ENCODE results near the gene FBF1.

FBF1 gene

DNA sequence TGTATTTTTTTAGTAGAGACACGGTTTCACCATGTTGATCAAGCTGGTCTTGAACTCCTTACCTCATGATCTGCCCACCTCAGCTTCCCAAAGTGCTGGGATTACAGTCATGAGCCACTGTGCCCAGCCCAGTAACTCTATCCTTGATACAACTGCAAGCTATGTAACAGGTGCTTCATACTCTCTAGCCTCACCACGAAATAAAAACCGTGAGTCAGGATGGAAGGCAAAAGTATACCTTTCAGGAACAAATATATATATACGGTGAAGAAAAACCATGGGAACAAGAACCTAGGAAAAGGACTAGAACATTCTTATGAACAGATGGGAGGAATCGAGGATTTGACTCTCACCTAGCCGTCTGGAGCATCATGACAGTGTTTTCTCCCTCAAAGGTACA, 9.6 kb upstream of the FBF1 start:
- DNase-seq (ENCODE audit: low read depth): no peak

DNA sequence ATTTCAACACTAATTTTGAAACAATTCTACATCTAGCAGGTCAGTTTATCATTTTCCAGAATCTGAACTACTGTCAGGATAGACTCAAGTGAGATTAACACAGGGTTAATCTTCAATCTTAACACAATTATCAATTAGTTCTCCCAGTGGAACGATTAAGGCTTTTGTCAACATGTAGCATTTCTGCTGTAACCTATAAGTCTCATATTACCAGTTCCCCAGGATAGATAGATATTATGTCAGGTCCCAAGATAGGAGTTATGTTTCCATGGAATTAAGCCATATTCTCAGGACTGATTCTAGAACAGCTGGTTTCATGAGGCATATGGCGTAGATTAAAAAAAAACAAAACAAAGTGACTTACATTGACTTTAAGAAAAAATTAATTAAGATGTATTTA, 4.4 kb upstream of the FBF1 start:
- DNase-seq (ENCODE audit: low read depth): no peak

DNA sequence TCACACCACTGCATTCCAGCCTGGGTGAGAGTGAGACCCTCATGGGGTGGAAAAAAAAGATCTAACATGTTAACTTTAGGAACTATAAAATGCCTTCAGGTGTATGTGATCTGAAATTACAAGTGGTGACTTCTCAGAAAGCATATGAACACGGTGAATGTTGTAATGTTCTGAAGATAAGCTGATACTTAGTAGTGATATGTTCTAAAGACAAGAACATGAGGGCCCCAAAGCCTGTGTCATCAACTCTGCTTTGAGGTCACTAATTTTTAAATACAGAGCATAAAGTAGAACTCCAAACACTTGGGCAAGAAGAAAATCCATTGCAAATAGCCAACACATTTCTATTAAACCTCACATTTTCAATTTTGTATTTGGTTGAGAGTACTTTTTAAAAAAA, 2.6 kb upstream of the FBF1 start:
- no peak for DNase-seq (ENCODE audit: low read depth)

DNA sequence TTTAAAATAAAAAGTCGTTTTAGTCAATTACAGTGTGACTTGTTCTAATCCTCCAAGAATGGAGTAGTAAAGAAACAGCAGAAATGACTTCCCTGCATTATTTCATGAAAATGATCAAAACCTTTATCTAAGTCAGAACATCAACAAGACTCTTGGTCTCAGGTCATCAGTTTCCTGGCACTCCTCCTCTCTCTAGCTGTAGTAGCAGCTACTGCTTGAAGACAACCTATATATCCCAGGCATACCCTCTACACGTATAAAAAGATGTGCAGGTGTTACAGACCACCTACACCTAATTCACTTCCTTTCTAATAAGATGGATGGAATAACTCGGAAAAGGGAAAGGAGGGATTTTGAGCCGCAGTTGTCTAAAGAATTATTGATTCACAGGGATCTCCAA, 1.6 kb upstream of the FBF1 start:
- DNase-seq (ENCODE audit: low read depth): no peak

- no peak for DNase-seq (ENCODE audit: low read depth)
Measured at GRCh38 chr17:75941442-75941819, 589 bp upstream of the FBF1 start.

DNA sequence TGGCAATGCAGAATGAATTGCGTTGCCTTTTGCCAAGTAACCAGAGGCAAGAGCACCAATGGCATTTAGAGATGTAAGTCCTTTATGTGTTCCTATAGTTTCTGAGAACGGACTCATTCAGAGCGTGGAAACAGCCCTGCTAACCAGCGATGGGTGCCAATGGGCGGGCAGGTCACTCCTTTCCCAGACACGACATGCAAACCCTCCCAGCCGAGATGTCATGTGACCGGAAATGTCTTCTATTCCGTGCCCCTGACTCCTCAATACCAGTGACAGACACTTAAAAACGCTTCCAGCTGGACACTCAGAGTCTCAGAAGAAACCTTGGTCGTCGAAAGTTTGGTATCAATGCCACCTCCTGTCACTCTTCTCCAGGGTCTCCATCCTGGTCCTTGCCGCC, 3.2 kb downstream of the FBF1 start:
- no peak for DNase-seq (ENCODE audit: low read depth)

GRCh38 chr17:75933808-75934207, 7.0 kb downstream of the FBF1 start:
- no peak for DNase-seq (ENCODE audit: low read depth)

DNA sequence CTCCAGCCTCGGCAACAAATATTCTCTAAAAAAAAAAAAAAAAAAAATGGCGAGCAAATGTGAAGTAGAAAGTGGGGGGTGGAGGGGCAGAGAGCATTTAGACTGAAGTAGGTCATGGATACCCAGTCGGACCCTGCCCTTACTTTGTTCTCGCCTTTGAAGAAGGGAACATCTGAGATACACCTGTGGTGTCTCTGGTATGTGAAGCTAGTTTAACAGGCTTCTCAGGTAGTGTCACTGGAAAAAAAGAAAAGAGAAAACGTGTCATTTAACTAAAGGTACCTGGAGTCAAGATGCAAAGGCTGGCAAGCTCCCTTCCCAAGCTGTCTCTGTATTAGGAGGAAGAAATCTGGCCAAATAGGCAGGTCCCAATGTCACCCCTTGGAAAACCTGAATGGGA, 8.0 kb downstream of the FBF1 start:
- no peak for DNase-seq (ENCODE audit: low read depth)

GRCh38 chr17:75931062-75931461, 9.8 kb downstream of the FBF1 start:
- no peak for DNase-seq (ENCODE audit: low read depth)

DNA sequence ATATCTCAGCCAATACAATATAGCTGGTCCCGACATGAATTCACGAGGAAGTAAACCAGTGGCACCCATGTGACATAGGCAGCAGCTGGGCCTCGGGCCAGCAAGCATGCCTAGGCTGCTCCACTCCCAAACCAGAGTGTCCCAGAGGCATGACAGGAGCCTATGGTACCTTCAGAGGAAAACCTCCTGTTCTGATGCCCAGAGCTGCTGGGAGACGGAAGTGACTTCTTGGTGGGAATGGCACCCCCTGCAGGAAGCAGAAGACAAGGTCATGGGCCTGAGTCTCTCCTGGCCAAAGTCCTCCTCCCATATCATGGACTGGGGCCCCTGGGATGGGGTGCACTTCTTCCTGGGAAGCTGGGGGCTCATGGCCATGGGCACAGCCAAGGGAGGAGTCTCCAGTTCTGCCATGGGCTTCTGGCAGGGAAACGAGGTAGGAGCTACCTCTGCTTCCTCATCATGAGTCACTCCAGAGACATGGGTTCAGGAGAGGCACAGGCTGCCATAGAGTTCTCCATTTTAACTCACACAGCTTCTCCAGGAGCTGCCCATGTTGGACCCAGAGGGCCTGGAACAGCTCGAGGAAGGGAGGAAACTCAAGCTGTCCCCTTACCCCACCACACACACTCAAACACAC, 13.4 kb downstream of the FBF1 start:
- no peak for DNase-seq (ENCODE audit: low read depth)

GRCh38 chr17:75926456-75926855, 14.4 kb downstream of the FBF1 start:
- DNase-seq (ENCODE audit: low read depth): no peak

GRCh38 chr17:75925912-75926311, 14.9 kb downstream of the FBF1 start:
- no peak for DNase-seq (ENCODE audit: low read depth)

DNA sequence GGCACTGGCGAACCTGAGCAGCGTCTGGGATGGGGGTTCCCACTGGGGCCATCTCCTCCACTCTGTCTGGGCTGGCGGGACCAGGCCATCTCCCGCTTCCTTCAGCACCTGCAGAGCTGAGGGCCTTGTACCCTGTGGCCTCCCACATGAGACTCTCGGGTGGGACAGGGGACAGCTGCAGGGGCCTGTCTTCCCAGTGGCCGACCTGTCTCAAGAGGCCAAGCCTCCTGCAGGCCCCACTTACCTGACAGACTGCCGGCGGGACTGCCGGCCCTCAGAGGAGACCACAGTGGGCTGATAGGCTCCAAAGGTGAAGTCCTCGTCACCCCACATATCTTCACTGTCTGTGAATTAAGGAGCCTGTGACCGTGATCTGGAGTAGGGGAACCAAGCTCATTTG, 15.7 kb downstream of the FBF1 start:
- DNase-seq (ENCODE audit: low read depth): no peak

DNA sequence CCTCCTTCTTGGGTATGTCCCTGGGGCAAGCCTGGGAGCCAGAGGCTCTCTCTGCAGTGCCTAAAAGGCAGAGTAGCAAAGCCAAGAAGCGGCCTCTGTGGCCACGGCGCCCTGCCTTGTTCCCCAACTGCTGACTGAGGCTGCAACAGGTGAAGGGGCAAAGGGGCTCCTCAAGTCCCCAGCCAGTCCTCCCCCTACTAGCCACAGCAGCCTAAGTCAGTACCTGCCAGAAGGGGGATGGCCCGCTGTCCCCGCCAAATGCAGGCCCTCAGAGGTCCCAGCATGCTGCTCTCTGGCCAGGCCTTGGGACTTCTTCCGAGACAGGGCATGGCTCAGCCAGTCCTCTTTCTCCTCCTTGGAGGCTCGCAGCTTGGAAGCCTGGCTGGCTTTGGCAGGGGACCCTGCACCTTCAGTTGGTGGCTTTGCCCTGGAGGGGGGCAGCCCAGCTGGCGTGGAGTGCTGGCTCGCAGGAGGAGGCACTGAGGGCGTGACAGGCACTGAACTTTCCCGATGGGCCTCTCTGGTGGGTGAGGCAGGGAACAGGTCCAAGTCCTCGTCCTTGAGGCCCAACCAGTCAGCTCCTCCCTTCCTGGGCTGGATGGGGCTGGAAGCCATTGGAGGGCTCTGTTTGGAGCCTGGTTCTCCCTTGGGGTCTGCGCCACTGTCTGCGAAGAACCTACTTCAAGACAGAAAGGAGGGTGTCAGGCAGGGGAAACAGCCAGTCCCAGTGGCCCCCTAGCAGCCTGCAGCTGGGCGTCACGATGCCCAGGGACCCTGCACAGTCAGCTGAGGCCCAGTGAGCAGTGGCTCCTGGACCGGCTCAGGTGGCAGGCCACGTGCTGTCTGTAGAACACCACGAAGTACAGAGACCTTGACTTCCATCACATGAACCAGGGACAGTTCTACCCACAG, 17.6 kb downstream of the FBF1 start:
- DNase-seq (ENCODE audit: low read depth): no peak

- no peak for DNase-seq (ENCODE audit: low read depth)
Measured at GRCh38 chr17:75922173-75922961, 18.5 kb downstream of the FBF1 start.

- DNase-seq (ENCODE audit: low read depth): no peak
Measured at GRCh38 chr17:75921596-75921995, 19.2 kb downstream of the FBF1 start.

- DNase-seq (ENCODE audit: low read depth): no peak
Measured at GRCh38 chr17:75920045-75920560, 20.7 kb downstream of the FBF1 start.

DNA sequence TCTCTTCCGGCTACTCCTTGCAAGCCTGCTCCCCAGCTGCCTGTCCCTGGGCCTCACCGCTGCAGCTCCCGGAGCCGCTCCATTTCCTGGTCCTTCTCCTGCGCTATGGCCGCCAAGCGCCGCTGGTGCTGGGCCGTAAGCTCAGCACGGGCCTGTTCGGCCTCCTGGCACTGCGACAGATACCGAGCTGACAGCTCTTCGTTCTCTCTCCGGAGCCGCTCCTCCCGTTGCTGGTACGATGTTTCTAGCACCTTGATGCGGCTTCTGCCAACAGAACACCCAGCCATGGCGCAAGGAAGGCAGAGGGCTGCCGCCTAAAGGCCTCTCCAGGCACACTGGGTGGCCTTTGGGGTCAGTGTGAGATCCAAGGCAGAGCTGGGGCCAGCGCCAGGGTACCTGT, 21.2 kb downstream of the FBF1 start:
- no peak for DNase-seq (ENCODE audit: low read depth)

DNA sequence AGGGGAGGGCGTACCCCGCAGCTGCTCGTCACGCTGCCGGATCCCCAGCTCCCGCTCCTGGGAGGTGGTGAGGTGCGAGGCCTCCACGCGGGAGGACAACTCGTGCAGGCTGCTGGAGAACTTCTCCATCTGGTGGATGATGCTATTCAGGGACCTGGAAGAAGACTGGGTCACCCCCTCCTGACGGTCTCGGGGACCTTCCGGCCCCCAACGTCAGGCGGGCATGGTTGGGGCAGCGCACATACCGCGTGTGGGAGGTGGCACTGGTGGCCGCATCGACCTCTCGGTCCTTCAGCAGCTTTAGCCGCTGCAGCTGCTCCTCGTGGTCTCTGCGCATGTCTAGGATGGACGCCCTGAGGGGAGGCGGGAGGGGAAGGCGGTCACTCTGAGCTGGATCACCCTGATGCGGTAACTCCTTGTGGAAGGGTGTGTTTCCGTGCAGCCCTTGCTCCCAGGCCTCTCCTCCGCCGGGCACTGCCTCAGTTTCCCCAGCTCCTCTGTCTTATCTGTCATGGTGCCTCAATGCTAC, 22.9 kb downstream of the FBF1 start:
- no peak for DNase-seq (ENCODE audit: low read depth)

DNA sequence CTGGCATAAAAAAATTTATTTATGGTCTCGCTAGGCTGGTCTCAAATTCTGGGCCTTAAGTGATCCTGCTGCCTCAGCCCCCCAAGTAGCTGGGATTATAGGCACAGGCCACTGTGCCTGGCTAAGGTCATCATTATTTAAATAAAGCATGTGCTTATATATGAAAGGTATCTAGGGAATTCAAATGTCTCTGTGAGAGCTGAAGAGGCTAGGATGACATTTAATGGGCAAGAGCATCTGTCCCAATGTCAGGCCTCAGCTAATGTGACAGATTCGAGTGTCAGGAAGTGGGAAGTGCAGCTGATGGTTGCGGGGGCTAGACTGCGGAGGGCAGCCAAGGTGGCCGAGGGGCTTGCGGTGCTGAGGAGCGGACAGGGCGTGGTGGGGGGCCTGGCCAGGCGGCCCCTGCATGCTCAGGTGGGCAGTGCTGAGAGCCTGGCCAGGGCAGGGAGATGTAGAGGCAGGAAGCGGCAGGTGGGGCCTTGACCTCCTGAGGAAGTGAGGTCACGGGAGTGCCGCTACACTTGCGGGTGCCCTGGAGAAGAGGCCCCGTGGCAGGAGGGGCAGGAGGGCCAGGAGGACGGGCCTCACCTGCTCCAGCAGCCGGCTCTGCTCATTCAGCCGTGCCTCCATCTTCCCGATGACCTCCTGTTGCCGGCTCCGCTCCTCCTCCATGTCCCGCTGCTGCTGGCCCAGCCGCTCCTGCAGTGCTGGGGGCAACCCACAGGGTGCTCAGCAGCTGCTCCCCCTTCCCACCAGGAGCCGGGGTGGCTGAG, 23.5 kb downstream of the FBF1 start:
- DNase-seq (ENCODE audit: low read depth): no peak

DNA sequence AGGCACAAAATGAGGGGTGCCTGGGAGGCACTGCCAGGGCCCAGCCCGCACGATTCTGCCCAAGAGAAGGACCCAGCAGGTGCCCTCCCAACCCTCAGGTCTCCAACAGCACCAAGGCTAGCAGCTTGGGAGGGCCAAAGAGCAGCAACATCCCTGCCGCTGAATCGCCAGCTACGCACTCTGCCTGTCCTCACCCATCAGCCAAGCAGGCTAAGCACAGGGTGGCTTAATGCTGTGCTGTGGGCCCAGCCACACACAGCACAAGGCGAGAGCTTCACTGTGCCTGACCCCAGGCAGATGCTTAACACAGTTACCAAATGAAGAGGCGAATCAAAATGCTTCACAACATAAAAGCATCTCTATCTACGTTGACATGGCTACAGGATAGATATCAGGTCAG, 25.6 kb downstream of the FBF1 start:
- no peak for DNase-seq (ENCODE audit: low read depth)

Data from HS-27A (cell line).